MM.1S (cell line): ENCODE data around the gene PSMB10.

Experiments
- DNase-seq: peaks from one replicate; pipeline ENCODE4 v3.0.0-alpha.2; 2015
- H2AFZ ChIP-seq: fragments of 300-600 bp; sonication (generic); 2 replicates; pipeline ENCODE4 v1.6.0; 2016; ENCODE audit warnings: antibody characterized with exemption, low read length
- H3F3A ChIP-seq: fragments of 300-600 bp; sonication (generic); 2 replicates; pipeline ENCODE4 v1.6.1; 2016; ENCODE audit warnings: mild to moderate bottlenecking, antibody characterized with exemption, low read length, moderate library complexity, mixed read lengths; ENCODE audit not compliant: insufficient read depth
- H3K27ac ChIP-seq: fragments of 300-600 bp; sonication (generic); 2 replicates; pipeline ENCODE4 v1.5.1; 2016; ENCODE audit warnings: mild to moderate bottlenecking, low read length
- H3K27me3 ChIP-seq: fragments of 300-600 bp; sonication (generic); replicated peaks from 2 replicates; pipeline ENCODE4 v1.6.0; 2016; ENCODE audit warnings: low read length; ENCODE audit not compliant: insufficient read depth
- H3K36me3 ChIP-seq: fragments of 300-600 bp; sonication (generic); replicated peaks from 2 replicates; pipeline ENCODE4 v1.6.1; 2016; ENCODE audit warnings: mild to moderate bottlenecking, low read length, mixed read lengths; ENCODE audit not compliant: insufficient read depth
- H3K4me1 ChIP-seq: fragments of 300-600 bp; sonication (generic); 2 replicates; pipeline ENCODE4 v1.6.1; 2016; ENCODE audit warnings: low read length, mixed read lengths
- H3K4me2 ChIP-seq: fragments of 300-600 bp; sonication (generic); 2 replicates; pipeline ENCODE4 v1.6.0; 2016; ENCODE audit warnings: low read depth, low read length
- H3K4me3 ChIP-seq: fragments of 300-600 bp; sonication (generic); 2 replicates; pipeline ENCODE4 v1.5.1; 2016; ENCODE audit warnings: low read length, mixed read lengths
- H3K79me2 ChIP-seq: fragments of 300-600 bp; sonication (generic); 2 replicates; pipeline ENCODE4 v1.6.1; 2016; ENCODE audit warnings: mixed run types, low read length, mixed read lengths
- H3K9ac ChIP-seq: fragments of 300-600 bp; sonication (generic); 2 replicates; pipeline ENCODE4 v1.6.1; 2016; ENCODE audit warnings: low read length, mixed read lengths
- H3K9me2 ChIP-seq: fragments of 300-600 bp; sonication (generic); replicated peaks from 2 replicates; pipeline ENCODE4 v1.6.1; 2016; ENCODE audit warnings: mild to moderate bottlenecking, low read length, mixed read lengths; ENCODE audit not compliant: insufficient read depth
- H3K9me3 ChIP-seq: fragments of 300-600 bp; sonication (generic); replicated peaks from 2 replicates; pipeline ENCODE4 v1.6.1; 2016; ENCODE audit warnings: mild to moderate bottlenecking, low read length, mixed read lengths; ENCODE audit not compliant: insufficient read depth
- H4K20me1 ChIP-seq: fragments of 300-600 bp; sonication (generic); 2 replicates; pipeline ENCODE4 v1.6.1; 2016; ENCODE audit warnings: mild to moderate bottlenecking, low read length, moderate library complexity, mixed read lengths; ENCODE audit not compliant: insufficient read depth
- CTCF ChIP-seq: fragments of 300-600 bp; sonication (generic); IDR thresholded peaks from 2 replicates; pipeline ENCODE4 v1.5.1; 2016; ENCODE audit warnings: antibody characterized with exemption, low read length, mixed read lengths
- EZH2 ChIP-seq: fragments of 300-600 bp; sonication (generic); optimal IDR thresholded peaks from 2 replicates; pipeline ENCODE3; 2017; ENCODE audit warnings: low read depth, mild to moderate bottlenecking, antibody characterized with exemption, low read length, mixed read lengths
- EZH2phosphoT487 ChIP-seq: fragments of 300-600 bp; sonication (generic); IDR thresholded peaks from 2 replicates; pipeline ENCODE4 v1.6.1; 2018; ENCODE audit warnings: antibody characterized with exemption, low read length

PSMB10 gene

DNA sequence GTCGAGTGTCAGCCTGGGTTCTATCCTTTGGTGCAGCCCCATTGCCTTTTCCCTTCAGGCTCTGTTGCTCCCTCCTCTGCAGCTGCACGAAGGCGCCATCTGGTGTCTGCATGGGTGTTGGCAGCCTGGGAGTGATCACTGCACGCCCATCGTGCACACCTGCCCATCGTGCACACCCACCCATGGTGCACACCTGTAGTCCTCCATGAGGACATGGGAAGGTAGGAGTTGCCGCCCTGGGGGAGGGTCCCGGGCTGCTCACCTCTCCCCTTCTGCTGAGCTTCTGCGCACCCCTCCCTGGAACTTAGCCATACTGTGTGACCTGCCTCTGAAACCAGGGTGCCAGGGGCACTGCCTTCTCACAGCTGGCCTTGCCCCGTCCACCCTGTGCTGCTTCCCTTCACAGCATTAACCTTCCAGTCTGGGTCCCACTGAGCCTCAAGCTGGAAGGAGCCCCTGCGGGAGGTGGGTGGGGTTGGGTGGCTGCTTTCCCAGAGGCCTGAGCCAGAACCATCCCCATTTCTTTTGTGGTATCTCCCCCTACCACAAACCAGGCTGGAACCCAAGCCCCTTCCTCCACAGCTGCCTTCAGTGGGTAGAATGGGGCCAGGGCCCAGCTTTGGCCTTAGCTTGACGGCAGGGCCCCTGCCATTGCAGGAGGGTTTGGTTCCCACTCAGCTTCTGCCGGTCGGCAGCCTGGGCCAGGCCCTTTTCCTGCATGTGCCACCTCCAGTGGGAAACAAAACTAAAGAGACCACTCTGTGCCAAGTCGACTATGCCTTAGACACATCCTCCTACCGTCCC is 7.9 kb downstream of the PSMB10 start:
- no peak for TF ChIP-seq EZH2
- TF ChIP-seq CTCF, result peak; percentile 94
- TF ChIP-seq EZH2phosphoT487, result no peak
- H3K27ac ChIP-seq, result no peak overlapping the region
- H3K9me2 ChIP-seq, result no peaks in the 10 kb centered on the region
- peak; percentile 73 for DNase-seq
- H4K20me1 ChIP-seq, result no peaks in the 10 kb centered on the region
- H3F3A ChIP-seq, result no peaks in the 10 kb centered on the region
- no peaks in the 10 kb centered on the region for H3K36me3 ChIP-seq
- no peak overlapping the region for H2AFZ ChIP-seq
- no peaks in the 10 kb centered on the region for H3K79me2 ChIP-seq
- no peaks in the 10 kb centered on the region for H3K4me1 ChIP-seq
- H3K9ac ChIP-seq, result no peak overlapping the region
- H3K9me3 ChIP-seq, result no peaks in the 10 kb centered on the region
- H3K4me2 ChIP-seq, result no peak overlapping the region
- no peaks in the 10 kb centered on the region for H3K27me3 ChIP-seq
- no peak overlapping the region for H3K4me3 ChIP-seq

DNA sequence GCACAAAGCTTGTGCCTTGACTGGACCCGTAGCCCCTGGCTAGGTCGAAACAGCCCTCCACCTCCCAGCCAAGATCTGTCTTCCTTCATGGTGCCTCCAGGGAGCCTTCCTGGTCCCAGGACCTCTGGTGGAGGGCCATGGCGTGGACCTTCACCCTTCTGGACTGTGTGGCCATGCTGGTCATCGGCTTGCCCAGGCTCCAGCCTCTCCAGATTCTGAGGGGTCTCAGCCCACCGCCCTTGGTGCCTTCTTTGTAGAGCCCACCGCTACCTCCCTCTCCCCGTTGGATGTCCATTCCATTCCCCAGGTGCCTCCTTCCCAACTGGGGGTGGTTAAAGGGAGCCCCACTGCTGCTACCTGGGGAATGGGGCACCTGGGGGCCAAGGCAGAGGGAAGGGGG is 8.5 kb downstream of the PSMB10 start:
- Histone ChIP-seq H4K20me1 (no peaks in the 10 kb centered on the region), H3K4me1 (no peaks in the 10 kb centered on the region), H3K9me2 (no peaks in the 10 kb centered on the region)

GRCh38 chr16:67927131-67927941 is 9.3 kb downstream of the PSMB10 start:
- Histone ChIP-seq H3K9me3 (no peaks in the 10 kb centered on the region), H3K36me3 (no peaks in the 10 kb centered on the region), H2AFZ (no peak overlapping the region), H3K79me2 (no peaks in the 10 kb centered on the region), H3K27ac (no peak overlapping the region), H3K27me3 (no peaks in the 10 kb centered on the region), H3K9ac (no peak overlapping the region), H3K4me3 (no peak overlapping the region), H3K4me2 (no peak overlapping the region), H3K4me1 (no peaks in the 10 kb centered on the region), H4K20me1 (no peaks in the 10 kb centered on the region), H3K9me2 (no peaks in the 10 kb centered on the region), H3F3A (no peaks in the 10 kb centered on the region)
- DNase-seq, result no peak
- TF ChIP-seq EZH2 (no peak), EZH2phosphoT487 (no peak)

More for the DNA sequence above, 8.5 kb downstream of the PSMB10 start:
- no peak for TF ChIP-seq EZH2phosphoT487
- Histone ChIP-seq H3K36me3 (no peaks in the 10 kb centered on the region), H3K27me3 (no peaks in the 10 kb centered on the region), H3K4me3 (no peak overlapping the region), H3K79me2 (no peaks in the 10 kb centered on the region), H3K9ac (no peak overlapping the region), H3K4me2 (no peak overlapping the region), H3K9me3 (no peaks in the 10 kb centered on the region), H3F3A (no peaks in the 10 kb centered on the region), H3K27ac (no peak overlapping the region), H2AFZ (no peak overlapping the region)
- DNase-seq, result no peak

- no peaks in the 10 kb centered on the region for H3K9me2 ChIP-seq
- no peak overlapping the region for H3K4me2 ChIP-seq
- H2AFZ ChIP-seq, result no peak overlapping the region
- no peaks in the 10 kb centered on the region for H3K4me1 ChIP-seq
- no peaks in the 10 kb centered on the region for H3F3A ChIP-seq
- no peak overlapping the region for H3K27ac ChIP-seq
- DNase-seq, result no peak
- H3K36me3 ChIP-seq, result no peaks in the 10 kb centered on the region
- H3K79me2 ChIP-seq, result no peaks in the 10 kb centered on the region
- H3K9ac ChIP-seq, result no peak overlapping the region
- H3K9me3 ChIP-seq, result no peaks in the 10 kb centered on the region
- no peaks in the 10 kb centered on the region for H3K27me3 ChIP-seq
- TF ChIP-seq CTCF (peak; percentile 4; the same call in 1 of the 2 replicates), EZH2phosphoT487 (no peak)
- H4K20me1 ChIP-seq, result no peaks in the 10 kb centered on the region
- H3K4me3 ChIP-seq, result no peak overlapping the region
Observed at GRCh38 chr16:67926181-67926750, 10.4 kb downstream of the PSMB10 start.
